Stimulated activated CD4-positive, alpha-beta T cell treated with anti-CD3 and anti-CD28 coated beads, Interleukin-1b, Interleukin-23, amount 100 ng/mL, for 1 hour (primary cell): ENCODE data around the gene MOB3C.
"Not testable (repeated sequence)": the region's sequence is repeated elsewhere in the genome, so short reads cannot be mapped to it uniquely, and the experiment has no call there.

ENCODE experiments used
- DNase-seq, 2 donors: peaks; one replicate each; pipeline ENCODE4 v3.0.0-alpha.2; 2020; ENCODE audit warnings: low read depth in 2 of 2

MOB3C gene

DNA sequence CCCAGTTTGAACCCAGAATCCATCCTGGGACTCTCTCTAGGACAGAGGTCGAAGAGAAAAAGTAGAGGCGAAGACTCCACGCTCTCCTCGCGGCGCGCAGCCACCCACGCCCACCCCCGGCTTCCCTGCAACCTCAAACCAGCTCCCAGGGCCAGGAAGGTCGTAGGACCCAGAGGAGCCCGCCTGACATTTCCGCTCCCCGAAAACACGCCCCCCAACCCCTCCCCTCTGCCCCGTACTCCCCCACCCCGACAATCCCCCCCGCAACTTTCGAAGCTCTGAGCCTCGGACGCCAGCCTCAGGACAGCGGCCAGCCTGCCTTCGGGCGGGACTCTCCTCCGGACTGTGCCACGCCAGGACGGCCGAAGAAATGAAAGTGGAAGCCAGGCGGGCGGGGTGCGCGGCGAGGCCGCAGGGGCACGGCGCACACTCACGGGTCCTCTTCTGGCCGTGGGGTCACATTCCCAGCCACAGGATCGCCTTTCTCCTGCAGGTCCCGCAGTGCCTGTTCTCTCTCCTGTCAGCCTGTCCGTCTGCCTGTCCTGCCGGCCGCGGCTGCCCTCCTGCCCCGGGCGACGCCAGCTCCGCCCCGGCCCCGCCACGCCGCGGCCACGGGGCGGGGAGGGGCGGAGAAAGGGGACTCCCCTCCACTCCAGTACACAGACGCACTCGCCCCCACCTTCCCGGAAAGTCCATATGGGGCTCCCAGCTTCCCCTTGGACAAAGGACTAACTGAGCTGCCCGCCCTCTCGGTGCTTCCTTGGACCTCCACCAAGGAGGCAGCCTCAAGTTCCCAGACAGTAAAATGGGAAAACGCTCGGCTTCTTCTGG lies at the start of gene MOB3C:
MOB3C (minus strand) TSS at position 535 of the 831 bp plus-strand sequence. CDS start 3,490 bp downstream, outside the sequence.
- peak; percentile 27 to 45 for DNase-seq

DNA sequence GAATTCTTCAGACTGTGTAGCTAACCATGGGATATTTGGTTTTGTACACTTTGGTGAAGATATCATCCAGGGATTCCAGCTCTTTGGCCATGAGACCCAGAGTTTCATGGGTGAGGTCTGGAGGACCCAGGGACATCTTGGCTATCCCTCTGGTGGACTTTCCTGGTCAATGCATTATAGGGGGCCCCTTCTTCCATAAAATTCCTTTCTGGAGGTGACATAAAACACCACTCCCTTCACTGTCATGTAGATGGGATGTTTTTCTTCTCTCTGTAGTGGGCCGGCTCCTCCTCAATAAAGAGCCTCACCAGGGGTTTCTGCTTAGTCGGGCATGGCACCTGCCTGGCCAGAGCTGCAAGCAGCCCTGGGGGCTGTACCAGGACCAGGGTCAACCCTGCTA lies 49.4 kb upstream of the MOB3C start:
- DNase-seq: no peak

DNA sequence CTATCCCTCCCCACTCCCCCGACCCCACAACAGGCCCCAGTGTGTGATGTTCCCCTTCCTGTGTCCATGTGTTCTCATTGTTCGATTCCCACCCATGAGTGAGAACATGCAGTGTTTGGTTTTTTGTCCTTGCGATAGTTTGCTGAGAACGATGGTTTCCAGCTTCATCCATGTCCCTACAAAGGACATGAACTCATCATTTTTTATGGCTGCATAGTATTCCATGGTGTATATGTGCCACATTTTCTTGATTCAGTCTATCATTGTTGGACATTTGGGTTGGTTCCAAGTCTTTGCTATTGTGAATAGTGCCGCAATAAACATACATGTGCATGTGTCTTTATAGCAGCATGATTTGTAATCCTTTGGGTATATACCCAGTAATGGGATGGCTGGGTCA lies 46.3 kb upstream of the MOB3C start:
- not testable (repeated sequence) for DNase-seq

DNA sequence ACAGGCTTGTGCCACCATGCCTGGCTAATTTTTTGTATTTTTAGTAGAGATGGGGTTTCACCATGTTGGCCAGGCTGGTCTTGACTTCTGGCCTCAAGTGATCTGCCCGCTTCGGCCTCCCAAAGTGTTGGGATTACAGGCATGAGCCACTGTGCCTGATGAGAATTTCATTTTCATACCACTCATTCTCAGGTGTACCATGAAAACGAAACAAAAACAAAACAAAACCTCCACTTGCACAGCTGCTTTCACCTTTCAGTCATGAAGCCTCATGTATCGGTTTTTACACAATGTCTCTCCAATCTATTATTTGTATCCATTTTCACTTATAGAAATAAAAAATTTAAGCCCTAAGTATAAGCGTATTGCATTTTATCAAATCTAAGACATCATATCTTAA lies 43.5 kb upstream of the MOB3C start:
- DNase-seq: not testable (repeated sequence)

DNA sequence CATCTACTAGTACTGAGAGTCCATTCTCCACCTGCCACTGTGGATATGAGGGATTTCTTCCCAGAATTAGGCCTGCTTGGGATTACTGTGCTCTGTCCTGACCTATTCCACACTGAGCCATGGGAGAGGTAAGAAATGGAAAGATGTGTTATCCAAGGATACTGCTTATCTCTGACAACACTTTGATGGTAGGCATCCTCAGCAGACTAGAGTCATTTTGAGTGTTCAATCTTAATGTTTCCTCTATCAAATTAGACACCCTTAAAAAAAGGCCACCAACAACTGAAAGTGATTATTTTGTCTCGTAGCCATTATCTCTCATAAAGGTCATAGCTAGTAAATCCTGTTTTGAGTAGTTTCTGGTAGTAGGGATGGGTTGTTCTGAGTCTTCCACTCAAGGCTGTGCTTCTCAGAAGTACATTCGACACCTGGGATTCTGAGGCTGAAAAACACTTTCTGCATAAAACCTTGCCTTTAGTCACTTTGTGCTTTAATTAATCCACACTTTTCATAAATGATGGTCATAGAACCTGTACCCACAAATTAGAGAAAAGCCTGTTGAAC lies 42.8 kb upstream of the MOB3C start:
- no peak for DNase-seq

DNA sequence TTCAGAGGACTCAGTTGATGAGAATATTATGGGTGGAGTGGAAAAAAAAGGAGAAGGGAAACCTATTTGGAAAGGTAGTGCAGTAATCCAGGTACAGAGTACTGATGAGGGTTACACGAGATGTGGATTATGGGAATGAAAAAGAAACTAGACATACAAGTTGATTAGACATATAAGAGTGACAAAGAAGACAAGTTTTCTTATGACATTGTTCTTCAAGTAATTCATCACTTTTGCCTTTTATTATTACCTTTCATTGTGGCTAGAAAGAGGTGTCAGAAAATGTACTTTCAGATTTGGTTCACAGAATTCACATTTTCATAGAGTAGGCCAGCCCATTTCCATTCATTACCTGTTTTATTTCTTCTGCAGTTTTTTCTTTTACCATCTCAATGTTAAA lies 41.2 kb upstream of the MOB3C start:
- no peak for DNase-seq

DNA sequence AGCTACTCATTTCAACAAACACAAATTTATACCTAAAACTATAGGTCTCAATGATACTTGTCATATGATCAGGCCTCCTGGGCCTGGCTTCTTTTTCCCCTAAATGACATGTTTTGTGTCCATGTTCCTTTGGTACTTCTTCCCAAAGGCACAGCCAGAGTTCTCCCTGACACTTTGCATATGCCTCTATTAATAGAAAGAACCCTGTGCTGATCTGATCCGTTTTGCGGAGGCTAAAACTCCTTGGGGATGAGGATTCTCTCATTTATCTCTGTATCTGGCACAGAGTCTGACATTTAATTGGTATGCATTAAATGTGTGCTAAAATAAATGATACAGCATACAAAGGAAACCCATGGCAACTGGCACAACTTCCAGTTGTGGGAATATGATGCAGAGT lies 40.0 kb upstream of the MOB3C start:
- DNase-seq: no peak

DNA sequence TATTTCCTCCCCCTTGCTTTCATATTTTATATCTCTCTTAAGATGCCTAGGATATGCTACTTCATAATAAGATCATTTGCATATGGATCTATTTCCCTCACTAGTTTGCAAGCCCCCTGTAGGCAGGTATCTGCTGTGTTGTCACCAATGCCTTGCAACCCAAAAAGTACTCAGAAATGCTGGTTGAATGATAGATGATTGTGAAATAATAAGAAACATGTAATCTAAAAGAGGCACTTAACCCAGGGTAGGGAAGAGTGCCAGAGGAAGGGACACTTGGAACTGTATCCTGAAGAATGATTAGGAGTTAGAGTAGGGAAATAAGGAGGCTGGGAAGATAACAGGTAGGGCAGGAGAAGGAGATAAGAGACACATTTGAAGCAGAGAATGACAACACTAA lies 39.2 kb upstream of the MOB3C start:
- no peak for DNase-seq

DNA sequence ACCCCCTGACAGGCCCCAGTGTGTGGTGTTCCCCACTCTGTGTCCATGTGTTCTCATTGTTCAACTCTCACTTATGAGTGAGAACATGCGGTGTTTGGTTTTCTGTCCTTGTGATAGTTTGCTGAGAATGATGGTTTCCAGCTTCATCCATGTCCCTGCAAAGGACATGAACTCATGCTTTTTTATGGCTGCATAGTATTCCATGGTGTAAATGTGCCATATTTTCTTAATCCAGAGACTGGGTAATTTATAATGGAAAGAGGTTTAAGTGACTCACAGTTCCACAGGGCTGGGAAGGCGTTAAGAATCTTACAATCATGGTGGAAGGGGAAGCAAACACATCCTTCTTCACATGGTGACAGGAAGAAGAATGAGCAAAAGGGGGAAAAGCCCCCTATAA lies 38.1 kb upstream of the MOB3C start:
- not testable (repeated sequence) for DNase-seq

DNA sequence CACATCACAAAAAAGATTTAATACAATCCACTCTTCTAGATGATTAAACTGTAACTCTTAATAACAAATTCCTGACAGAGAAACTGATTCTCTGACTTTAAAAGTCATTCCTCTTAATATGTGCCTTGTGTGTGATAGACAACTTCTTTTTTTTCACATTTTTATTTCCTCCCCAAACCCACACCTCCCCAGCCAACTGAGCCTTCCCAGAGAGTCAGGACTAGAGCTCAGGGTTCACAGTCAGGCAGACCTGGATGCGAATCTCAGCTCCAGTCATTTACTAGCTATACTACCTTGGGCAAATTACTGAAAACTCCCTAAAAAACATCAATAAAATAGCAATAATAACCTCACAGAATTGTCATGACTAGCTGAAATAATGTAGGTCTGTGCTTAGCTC lies 37.4 kb upstream of the MOB3C start:
- no peak for DNase-seq

DNA sequence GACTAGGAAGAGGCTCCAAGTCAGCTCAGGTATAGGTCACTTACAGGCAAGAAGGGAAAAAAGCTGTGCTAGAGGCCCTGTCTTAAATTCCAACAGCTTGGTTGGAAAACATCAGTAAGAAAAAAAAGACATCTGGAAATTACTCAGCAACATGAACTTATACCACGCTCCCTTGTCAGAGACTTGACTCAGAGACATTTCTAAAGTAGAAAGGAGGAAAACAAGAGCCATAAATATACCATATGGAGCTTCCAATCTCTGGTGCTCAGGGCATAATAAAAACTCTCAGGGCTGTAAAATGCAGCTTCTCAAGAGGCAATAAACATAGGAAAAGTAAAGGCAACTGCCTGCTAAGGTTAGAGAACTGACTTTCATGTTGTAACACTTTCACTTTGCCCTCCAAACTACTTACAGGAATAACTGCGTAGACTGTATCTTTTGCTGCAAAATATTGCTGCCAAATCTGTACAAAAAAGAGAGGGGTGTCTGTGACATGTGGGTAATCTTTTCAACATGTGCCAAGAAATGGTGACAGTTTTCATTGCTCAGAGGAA lies 36.9 kb upstream of the MOB3C start:
- DNase-seq: no peak

DNA sequence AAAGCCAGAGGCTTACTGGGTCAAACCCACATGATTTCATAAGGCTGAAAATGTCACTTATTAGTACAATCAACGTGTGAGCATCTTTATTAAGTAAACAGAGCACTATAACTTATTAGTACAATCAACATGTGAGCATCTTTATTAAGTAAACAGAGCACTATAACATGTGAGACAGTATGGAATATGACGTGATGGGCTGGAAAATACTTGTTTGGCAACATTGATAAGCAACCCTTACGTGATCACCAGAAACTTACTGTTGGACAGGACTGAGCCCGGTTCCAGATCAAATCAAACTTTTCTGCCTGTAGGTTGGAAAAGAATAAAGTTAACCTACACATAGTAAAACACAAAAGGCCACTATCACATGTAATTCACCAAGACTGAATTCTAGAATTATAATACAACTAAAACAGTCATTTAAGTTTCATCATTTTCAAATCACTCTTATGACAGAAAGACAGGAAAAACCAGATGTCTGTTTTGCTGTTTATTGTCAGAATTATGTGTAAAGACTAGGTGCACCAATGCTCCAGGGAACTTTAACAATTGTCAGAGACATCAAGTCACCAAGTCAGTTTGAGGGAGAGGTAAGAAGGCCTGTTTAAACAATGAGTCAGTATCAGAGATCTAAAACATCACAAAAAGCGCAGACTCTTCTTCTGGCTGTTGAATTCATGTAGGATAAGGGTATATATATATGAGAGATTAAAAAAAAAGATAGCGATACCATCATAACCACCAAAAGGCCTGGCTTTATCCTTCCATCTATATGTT lies 35.9 kb upstream of the MOB3C start:
- no peak for DNase-seq

DNA sequence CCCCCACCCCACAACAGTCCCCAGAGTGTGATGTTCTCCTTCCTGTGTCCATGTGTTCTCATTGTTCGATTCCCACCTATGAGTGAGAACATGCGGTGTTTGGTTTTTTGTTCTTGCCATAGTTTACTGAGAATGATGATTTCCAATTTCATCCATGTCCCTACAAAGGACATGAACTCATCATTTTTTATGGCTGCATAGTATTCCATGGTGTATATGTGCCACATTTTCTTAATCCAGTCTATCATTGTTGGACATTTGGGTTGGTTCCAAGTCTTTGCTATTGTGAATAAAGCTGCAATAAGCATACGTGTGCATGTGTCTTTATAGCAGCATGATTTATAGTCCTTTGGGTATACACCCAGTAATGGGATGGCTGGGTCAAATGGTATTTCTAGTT lies 34.5 kb upstream of the MOB3C start:
- not testable (repeated sequence) for DNase-seq

DNA sequence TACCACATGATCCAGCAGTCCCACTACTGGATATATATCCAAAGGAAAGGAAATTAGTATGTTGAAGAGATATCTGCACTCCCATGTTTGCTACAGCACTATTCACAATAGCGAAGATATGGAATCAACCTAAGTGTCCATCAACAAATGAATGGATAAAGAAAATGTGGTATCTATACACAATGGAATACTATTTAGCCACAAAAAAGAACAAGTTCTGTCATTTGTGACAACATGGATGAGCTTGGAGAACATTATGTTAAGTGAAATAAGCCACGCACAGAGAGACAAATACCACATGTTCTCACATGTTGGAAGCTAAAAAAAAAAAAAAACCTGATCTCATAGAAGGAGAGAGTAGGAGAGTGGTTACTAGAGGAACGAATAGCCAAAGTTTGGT lies 33.9 kb upstream of the MOB3C start:
- DNase-seq: no peak

DNA sequence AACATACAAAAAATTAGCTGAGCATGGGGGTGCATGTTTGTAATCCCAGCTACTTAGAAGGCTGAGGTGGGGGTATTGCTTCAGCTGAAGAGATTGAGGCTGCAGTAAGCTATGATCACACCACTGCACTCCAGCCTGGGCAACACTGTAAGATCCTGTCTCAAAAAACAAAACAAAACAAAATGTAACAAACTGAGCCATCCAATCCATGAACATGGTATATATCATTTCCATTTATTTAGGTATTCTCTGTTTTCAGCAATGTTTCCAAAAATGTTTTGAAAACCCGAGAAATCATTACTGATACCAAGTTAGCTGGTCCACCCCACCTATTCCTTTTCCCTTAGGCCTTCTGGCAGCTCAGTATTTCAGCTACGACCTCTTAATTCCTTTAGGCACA lies 33.2 kb upstream of the MOB3C start:
- no peak for DNase-seq

DNA sequence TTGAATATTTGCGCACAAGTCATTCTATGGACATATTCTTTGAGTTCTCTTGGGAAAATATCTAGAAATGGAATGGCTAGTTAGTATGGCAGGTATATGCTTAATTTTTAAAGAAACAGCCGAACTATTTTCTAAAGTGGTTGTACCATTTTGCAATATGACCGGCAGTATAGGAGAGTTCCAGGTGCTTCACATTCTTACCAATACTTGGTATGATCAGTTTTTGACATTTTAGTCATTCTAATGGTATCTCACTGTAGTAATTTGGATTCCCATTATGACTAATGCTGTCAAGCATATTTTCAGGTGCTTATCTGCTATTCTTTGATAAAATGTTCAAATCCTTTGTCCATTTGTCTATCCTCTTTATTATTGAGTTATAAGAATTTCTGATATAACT lies 31.0 kb upstream of the MOB3C start:
- no peak for DNase-seq

DNA sequence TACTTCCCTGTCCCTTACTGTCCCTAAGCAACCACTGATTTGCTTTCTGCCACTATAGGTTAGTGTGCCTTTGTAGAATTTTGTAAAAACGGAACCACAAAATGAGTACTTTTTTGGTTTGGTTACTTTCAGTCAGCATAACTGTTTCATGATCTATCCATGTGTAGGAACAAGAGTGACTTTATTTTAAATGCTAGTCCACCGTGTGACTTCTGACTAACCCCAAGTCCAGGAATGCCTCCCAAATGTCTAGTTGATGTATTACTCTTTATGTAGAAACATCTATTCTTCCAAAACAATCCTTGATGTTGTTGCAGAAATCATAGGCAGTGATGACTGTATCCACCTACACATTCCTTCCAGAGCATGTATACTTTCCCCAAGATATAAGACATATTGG lies 30.2 kb upstream of the MOB3C start:
- DNase-seq: no peak

DNA sequence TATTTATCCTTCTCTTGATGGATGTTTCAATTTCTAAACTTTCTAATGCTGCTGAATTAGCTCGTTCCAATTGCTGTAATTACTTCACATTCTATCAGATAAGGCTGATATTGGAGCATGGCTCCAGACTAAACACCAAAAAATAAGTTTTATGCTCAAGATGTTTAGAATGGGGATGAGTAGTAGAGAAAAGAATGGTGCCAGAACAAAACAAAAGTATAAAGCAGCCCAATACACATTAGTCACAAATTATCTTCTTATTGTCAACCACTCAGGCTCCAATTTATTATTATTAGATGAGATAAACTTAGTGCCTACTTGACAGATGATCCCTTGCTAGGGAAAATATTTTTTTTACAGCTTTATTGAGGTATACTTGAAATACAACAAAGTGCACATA lies 29.7 kb upstream of the MOB3C start:
- no peak for DNase-seq

DNA sequence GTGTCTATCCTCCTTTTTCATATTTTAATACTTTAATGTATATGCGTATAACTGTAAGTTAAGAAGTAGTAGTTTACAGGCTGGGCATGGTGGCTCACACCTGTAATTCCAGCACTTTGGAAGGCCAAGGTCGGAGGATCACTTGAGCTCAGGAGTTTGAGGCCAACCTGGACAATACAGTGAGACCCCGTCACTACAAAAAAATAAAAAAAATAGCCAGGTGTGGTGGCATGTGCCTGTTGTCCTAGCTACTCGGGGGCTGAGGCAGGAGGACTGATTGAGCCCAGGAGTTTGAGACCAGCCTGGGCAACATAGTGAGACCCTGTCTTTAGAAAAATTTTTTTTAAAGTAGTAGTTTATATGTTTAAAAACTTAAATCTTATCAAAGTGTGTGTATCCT lies 29.2 kb upstream of the MOB3C start:
- DNase-seq: no peak

DNA sequence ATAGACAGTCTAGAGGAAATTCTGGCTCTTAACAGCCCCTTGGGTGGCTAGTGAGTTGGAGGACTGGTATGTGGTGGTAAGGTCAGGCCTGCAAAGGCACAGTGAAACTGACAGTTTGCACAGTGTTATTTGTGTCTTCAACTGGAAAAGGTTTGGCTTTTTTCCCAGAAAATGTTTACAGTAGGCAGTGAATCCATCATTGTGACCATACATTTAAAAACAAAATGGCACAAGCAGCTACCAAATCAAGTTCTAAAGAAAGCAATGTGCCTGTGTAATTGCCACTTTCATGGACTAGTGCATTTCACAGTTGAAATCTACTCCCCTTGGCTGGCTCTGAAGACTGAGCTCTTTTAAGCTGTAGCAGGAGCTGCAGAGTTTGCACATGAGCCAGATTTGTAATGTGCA lies 26.8 kb upstream of the MOB3C start:
- no peak for DNase-seq

DNA sequence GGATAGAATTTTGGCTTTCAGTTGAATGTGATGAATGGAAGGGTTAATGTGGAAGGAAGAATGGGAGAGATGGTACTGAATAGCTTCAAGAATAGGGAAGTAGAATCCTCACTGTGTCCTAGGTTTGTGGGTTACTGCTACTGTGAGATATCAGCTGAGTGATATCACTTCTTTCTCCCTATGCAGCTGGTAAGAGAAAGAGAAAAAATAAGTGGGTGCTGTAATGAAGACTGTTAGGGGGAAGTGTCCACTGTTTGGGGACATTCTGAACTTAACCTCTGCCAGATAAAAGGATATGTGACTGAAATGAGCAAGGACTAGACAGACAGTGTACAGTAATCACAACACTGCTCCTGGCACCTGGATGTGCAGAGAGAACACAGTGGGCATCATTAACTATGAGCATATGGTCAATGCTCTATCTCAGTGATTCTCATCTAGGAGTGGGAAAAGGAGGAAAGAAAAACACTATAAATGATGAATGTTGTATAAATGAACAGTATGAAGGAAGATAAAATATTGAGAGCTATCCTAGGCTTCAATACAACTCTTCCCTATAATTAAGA lies 25.6 kb upstream of the MOB3C start:
- no peak for DNase-seq

DNA sequence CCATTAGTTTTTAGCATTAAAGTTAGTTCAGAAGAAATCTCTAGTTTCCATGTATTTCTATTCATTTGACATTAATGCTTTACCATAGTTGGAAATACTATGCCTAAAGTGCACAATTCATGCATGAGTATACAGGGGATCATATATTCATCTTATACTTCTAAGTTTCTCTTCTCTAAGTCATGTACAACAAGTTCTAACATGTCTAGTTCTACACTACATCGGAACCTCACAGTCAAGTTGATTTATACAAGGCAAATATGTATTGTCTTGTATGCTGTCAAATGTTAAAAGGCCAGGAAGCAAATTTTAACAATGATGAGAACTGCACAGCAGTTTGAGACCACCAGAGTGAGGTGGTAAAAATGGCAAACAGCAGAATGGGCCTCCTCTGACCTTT lies 22.9 kb upstream of the MOB3C start:
- DNase-seq: no peak
